Mesenchymal stem cell (in vitro differentiated cells and primary cell): Measurements from ENCODE around the gene ORAI3.

Experiments used
- DNase-seq: peaks from one replicate; pipeline ENCODE4 v3.0.0-alpha.2; 2013
- H2AFZ ChIP-seq: one replicate; pipeline ENCODE4 v1.6.1; 2013; ENCODE audit warnings: low read depth, mild to moderate bottlenecking, control low read depth, inconsistent platforms, low read length, moderate library complexity
- H2AK5ac ChIP-seq: 2 replicates; pipeline ENCODE4 v1.6.1; 2013; ENCODE audit warnings: low read length, moderate library complexity, mild to moderate bottlenecking, inconsistent platforms; ENCODE audit not compliant: severe bottlenecking
- H2BK120ac ChIP-seq: one replicate; pipeline ENCODE4 v1.6.1; 2013; ENCODE audit warnings: low read depth, mild to moderate bottlenecking, inconsistent platforms, low read length, moderate library complexity
- H2BK12ac ChIP-seq, 2 experiments: one replicate each; pipeline ENCODE4 v1.6.1; 2013; ENCODE audit warnings: inconsistent platforms in 2 of 2, low read length in 2 of 2, mild to moderate bottlenecking in 2 of 2, moderate library complexity in 2 of 2, control low read depth in 1 of 2
- H2BK15ac ChIP-seq: one replicate; pipeline ENCODE4 v1.6.1; 2013; ENCODE audit warnings: mild to moderate bottlenecking, low read depth, inconsistent platforms; ENCODE audit not compliant: poor library complexity, severe bottlenecking
- H2BK5ac ChIP-seq: 2 replicates; pipeline ENCODE4 v1.6.1; 2013; ENCODE audit warnings: low read depth, mild to moderate bottlenecking, low read length, control low read depth, inconsistent platforms; ENCODE audit not compliant: poor library complexity, severe bottlenecking
- H3K14ac ChIP-seq, 2 experiments: one replicate each; pipeline ENCODE4 v1.6.1; 2013; ENCODE audit warnings: inconsistent platforms in 2 of 2, low read length in 2 of 2, control low read depth in 1 of 2, mild to moderate bottlenecking in 1 of 2, moderate library complexity in 1 of 2
- H3K18ac ChIP-seq, 2 experiments: one replicate each; pipeline ENCODE4 v1.6.1; 2013; ENCODE audit warnings: inconsistent platforms in 2 of 2, low read length in 2 of 2, control low read depth in 1 of 2, low read depth in 1 of 2, mild to moderate bottlenecking in 1 of 2
- H3K23ac ChIP-seq, 2 experiments: one replicate each; pipeline ENCODE4 v1.6.1; 2013; ENCODE audit warnings: inconsistent platforms in 2 of 2, low read length in 2 of 2, mild to moderate bottlenecking in 2 of 2, moderate library complexity in 2 of 2, control low read depth in 1 of 2
- H3K27ac ChIP-seq: 2 replicates; pipeline ENCODE4 v1.5.1; 2013; ENCODE audit warnings: mild to moderate bottlenecking, moderate library complexity, low read length, control low read depth, inconsistent platforms; ENCODE audit not compliant: poor library complexity, severe bottlenecking
- H3K27me3 ChIP-seq, 2 experiments: 2 replicates each; pipeline versions ENCODE4 v1.6.1 to v1.7.0; 2013; ENCODE audit warnings: low read length in 2 of 2, mild to moderate bottlenecking in 2 of 2, moderate library complexity in 2 of 2, control low read depth in 1 of 2, inconsistent platforms in 1 of 2; ENCODE audit not compliant: control insufficient read depth in 1 of 2, insufficient read depth in 1 of 2
- H3K36me3 ChIP-seq, 2 experiments: 2 replicates each; pipeline versions ENCODE4 v1.6.1 to v1.7.0; 2013; ENCODE audit warnings: low read length in 2 of 2, control low read depth in 1 of 2, inconsistent platforms in 1 of 2, low read depth in 1 of 2, mild to moderate bottlenecking in 1 of 2; ENCODE audit not compliant: insufficient read depth in 2 of 2, control insufficient read depth in 1 of 2
- H3K4ac ChIP-seq, 2 experiments: one replicate each; pipeline ENCODE4 v1.6.1; 2013; ENCODE audit warnings: inconsistent platforms in 2 of 2, low read length in 2 of 2, mild to moderate bottlenecking in 2 of 2, moderate library complexity in 2 of 2, control low read depth in 1 of 2, low read depth in 1 of 2
- H3K4me1 ChIP-seq: 2 replicates; pipeline ENCODE4 v1.6.1; 2013; ENCODE audit warnings: low read depth, low read length, control low read depth; ENCODE audit not compliant: control insufficient read depth, insufficient read depth
- H3K4me2 ChIP-seq: 2 replicates; pipeline ENCODE4 v1.6.1; 2013; ENCODE audit warnings: low read length, mild to moderate bottlenecking, inconsistent platforms; ENCODE audit not compliant: poor library complexity, severe bottlenecking
- H3K4me3 ChIP-seq, 2 experiments: 2 replicates each; pipeline versions ENCODE4 v1.5.1 to v1.7.0; 2013; ENCODE audit warnings: low read length in 2 of 2, mild to moderate bottlenecking in 2 of 2, control low read depth in 1 of 2, low read depth in 1 of 2; ENCODE audit not compliant: insufficient read depth in 1 of 2
- H3K79me1 ChIP-seq: replicated peaks from 2 replicates; pipeline ENCODE4 v1.6.1; 2013; ENCODE audit warnings: mild to moderate bottlenecking, control low read depth, low read length, inconsistent platforms; ENCODE audit not compliant: poor library complexity, severe bottlenecking
- H3K9ac ChIP-seq: 2 replicates; pipeline ENCODE4 v1.7.0; 2013; ENCODE audit warnings: mild to moderate bottlenecking, low read length, moderate library complexity
- H3K9me3 ChIP-seq: 2 replicates; pipeline ENCODE4 v1.7.0; 2013; ENCODE audit warnings: mild to moderate bottlenecking, low read length; ENCODE audit not compliant: control insufficient read depth
- H4K8ac ChIP-seq: one replicate; pipeline ENCODE4 v1.6.1; 2013; ENCODE audit warnings: inconsistent platforms, mild to moderate bottlenecking, low read length, moderate library complexity
- H4K91ac ChIP-seq: one replicate; pipeline ENCODE4 v1.6.1; 2013; ENCODE audit warnings: mild to moderate bottlenecking, low read length, inconsistent platforms
- WGBS: methylation state at CpG from one replicate; pipeline ENCODE4 v1.1.7; 2013; ENCODE audit warnings: mixed read lengths; 5-methylcytosine and 5-hydroxymethylcytosine counted together

Gene ORAI3

DNA sequence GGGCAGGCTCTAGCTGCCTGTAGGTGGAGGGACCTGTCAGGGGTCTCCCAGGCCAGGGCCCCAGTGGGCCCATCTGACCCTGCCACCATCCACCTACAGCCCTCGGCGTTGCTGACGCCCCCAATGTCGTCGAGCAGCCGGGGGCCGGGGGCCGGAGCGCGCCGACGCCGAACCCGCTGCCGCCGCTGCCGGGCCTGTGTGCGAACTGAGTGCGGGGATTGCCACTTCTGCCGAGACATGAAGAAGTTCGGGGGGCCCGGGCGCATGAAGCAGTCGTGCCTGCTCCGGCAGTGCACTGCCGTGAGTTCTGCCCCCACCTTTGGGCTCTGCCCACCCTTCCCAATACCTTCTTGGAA, 23.3 kb upstream of the ORAI3 start:
- Histone ChIP-seq H4K8ac (no peak overlapping the region), H2AK5ac (no peak overlapping the region), H2BK5ac (no peak overlapping the region), H3K27me3 (no peaks in the 10 kb centered on the region), H3K4me2 (no peak overlapping the region), H3K9ac (peak overlapping the region; percentile 80), H3K4ac (no peak overlapping the region), H2AFZ (no peak overlapping the region), H4K91ac (no peak overlapping the region), H2BK120ac (no peak overlapping the region), H3K4me1 (peaks cover 27% of the 10 kb centered on the region), H3K4me3 (peak overlapping the region in 1 of 2 experiments; percentile 76), H3K79me1 (peaks cover 44% of the 10 kb centered on the region), H3K18ac (no peak overlapping the region), H2BK15ac (no peak overlapping the region), H3K36me3 (peaks cover 29 to 53% of the 10 kb centered on the region in 2 experiments), H3K23ac (no peak overlapping the region), H3K27ac (no peak overlapping the region), H3K14ac (no peak overlapping the region), H2BK12ac (no peak overlapping the region), H3K9me3 (no peaks in the 10 kb centered on the region)
- 98% methylated on average over 26 of the region's 26 CpGs for WGBS
- no peak for DNase-seq

DNA sequence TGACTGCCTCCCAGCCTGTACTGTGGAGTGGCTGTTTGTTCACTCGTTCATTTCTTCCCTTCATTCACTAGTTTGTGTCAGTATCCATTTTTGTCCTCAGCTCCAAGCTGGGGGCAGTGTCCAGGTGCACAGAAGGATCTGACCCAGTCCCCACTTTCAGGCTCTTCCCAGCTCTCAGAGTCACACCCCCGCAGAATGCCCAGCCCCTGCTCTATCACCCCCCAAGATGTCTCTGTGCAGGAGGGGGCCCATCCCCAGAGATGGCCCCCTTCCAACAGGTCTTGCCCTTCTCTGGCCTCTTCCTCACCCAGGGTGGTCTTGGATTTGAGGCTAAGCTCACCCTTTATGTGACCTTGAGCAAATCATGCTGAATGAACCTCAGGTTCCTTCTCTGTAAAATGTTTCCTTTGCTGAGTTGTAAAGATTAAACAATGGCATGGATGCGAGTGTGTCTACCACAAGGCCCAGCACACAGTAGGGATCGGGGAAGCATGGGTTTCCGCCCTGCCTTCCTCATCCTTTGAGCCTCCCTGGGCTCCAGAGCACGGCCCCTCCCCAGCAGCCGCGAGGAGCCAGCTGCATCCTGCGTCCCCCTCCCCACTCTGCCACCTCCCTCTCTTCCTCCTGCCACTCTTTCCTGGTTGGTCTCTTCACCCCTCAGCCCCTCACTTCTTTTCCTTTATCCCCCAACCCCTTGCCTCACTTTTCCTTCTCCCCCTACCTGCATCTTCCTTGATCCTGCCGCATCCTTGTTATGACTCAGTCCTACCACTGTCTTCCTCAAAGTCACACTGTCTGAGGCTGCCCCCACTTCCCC, 22.7 kb upstream of the ORAI3 start:
- Histone ChIP-seq H3K9me3 (no peaks in the 10 kb centered on the region), H3K18ac (no peak overlapping the region), H3K14ac (no peak overlapping the region), H2BK15ac (no peak overlapping the region), H2AFZ (no peak overlapping the region), H2BK5ac (no peak overlapping the region), H4K8ac (no peak overlapping the region), H3K4me3 (no peak overlapping the region), H3K4me1 (peaks cover 27% of the 10 kb centered on the region), H3K27me3 (no peaks in the 10 kb centered on the region), H4K91ac (no peak overlapping the region), H2BK120ac (no peak overlapping the region), H3K79me1 (peaks cover 45% of the 10 kb centered on the region), H3K4me2 (no peak overlapping the region), H3K4ac (no peak overlapping the region), H2AK5ac (no peak overlapping the region), H3K23ac (no peak overlapping the region), H3K36me3 (peaks cover 35 to 56% of the 10 kb centered on the region in 2 experiments), H3K27ac (no peak overlapping the region), H2BK12ac (no peak overlapping the region), H3K9ac (no peak overlapping the region)
- no peak for DNase-seq
- WGBS, result 83% methylated on average over 10 of the region's 10 CpGs

DNA sequence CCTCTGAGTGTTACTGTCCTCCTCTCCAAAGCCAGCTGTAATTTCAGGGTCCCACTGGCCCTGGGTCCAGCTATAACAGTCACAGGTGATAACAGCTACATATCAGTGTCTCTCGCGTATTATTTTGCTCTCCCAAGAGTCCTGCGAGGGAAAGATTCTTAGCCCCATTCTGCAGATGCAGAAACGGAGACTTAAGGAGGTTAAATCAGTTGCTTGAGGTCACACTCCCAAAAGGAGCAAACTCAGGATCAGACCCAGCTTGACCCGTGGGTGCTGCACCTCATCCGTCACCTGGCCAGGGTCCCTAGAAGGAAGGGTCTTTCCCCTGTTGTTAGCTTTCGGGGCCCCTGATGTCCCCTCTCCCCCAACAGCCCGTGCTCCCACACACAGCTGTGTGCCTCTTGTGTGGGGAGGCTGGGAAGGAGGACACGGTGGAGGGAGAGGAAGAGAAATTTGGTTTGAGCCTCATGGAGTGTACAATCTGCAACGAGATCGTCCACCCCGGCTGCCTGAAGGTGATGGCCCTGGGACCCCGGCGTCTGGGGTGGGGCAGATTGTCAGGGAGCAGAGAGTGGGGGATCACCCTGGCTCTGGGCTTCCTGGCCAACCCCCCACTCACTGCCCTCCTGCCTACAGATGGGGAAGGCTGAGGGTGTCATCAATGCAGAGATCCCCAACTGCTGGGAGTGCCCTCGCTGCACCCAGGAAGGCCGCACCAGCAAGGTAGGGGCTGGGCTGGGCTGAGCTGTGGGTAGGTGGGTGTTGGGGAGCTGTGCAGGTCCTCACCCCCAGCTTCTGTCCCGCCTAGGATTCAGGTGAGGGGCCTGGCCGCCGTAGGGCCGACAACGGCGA, 21.7 kb upstream of the ORAI3 start:
- H2BK15ac ChIP-seq, result no peak overlapping the region
- no peak overlapping the region for H2AFZ ChIP-seq
- no peak overlapping the region for H2AK5ac ChIP-seq
- H3K4me2 ChIP-seq, result no peak overlapping the region
- H4K8ac ChIP-seq, result peak overlapping the region; percentile 7
- H3K27me3 ChIP-seq, result no peaks in the 10 kb centered on the region
- H3K14ac ChIP-seq, result no peak overlapping the region
- peaks cover 49% of the 10 kb centered on the region for H3K79me1 ChIP-seq
- H3K23ac ChIP-seq, result no peak overlapping the region
- peaks cover 43 to 61% of the 10 kb centered on the region in 2 experiments for H3K36me3 ChIP-seq
- H2BK12ac ChIP-seq, result no peak overlapping the region
- no peak for DNase-seq
- peaks cover 24% of the 10 kb centered on the region for H3K4me1 ChIP-seq
- 97% methylated on average over 20 of the region's 22 CpGs for WGBS
- H3K18ac ChIP-seq, result no peak overlapping the region
- peak overlapping the region; percentile 57 for H4K91ac ChIP-seq
- no peak overlapping the region for H3K4me3 ChIP-seq
- no peak overlapping the region for H3K9ac ChIP-seq
- H3K9me3 ChIP-seq, result no peaks in the 10 kb centered on the region
- H2BK5ac ChIP-seq, result no peak overlapping the region
- H2BK120ac ChIP-seq, result no peak overlapping the region
- no peak overlapping the region for H3K4ac ChIP-seq
- no peak overlapping the region for H3K27ac ChIP-seq

GRCh38 chr16:30927789-30928378, 21.0 kb upstream of the ORAI3 start:
- Histone ChIP-seq H2AFZ (no peak overlapping the region), H3K27me3 (no peaks in the 10 kb centered on the region), H3K27ac (no peak overlapping the region), H2AK5ac (no peak overlapping the region), H3K14ac (no peak overlapping the region), H3K36me3 (peaks cover 49 to 67% of the 10 kb centered on the region in 2 experiments), H3K4ac (no peak overlapping the region), H2BK120ac (no peak overlapping the region), H3K18ac (no peak overlapping the region), H3K4me3 (no peak overlapping the region), H4K91ac (no peak overlapping the region), H4K8ac (peak overlapping the region; percentile 7), H3K4me1 (peaks cover 24% of the 10 kb centered on the region), H2BK5ac (no peak overlapping the region), H3K4me2 (no peak overlapping the region), H3K23ac (no peak overlapping the region), H2BK12ac (no peak overlapping the region), H3K9me3 (no peaks in the 10 kb centered on the region), H2BK15ac (no peak overlapping the region), H3K79me1 (peaks cover 54% of the 10 kb centered on the region), H3K9ac (no peak overlapping the region)
- 75% methylated on average over 15 of the region's 15 CpGs for WGBS
- DNase-seq, result peak; percentile 22
